OCI-LY1 (cell line): ENCODE results near the gene CREB5.

Experiments
- EZH2 ChIP-seq: fragments of 200-600 bp; sonication (generic), shearing (Covaris generic); IDR thresholded peaks from 2 replicates; pipeline ENCODE4 v1.8.0; 2017; ENCODE audit warnings: borderline replicate concordance, mixed run types, mild to moderate bottlenecking, antibody characterized with exemption, low read length, moderate library complexity, mixed read lengths
- TF ChIP-seq, protein P1 (sequence below): fragments of 200-600 bp; sonication (generic), shearing (Covaris generic); IDR thresholded peaks from 2 replicates; pipeline ENCODE4 v1.5.1; 2017; ENCODE audit warnings: mild to moderate bottlenecking, antibody characterized with exemption, low read length, moderate library complexity, mixed read lengths

DNA sequence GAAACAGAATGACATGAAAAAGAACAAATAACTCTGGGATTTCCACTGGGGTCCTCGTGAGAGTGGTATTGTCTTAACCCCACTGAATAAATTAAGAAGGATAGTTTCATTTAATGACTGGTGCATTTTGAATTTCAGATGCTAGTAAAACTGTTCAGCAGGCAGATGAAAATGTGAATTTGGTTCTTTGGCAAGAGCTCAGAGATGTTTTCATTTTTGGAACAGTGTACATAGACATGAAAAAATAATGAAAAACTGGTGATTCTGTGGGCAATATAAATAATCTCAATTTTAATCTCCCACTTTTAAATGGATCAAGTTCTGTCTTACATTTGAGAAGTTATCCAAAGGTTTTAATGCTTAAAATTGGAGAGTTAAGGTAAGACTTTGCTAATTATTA, 461.7 kb downstream of the CREB5 start:
- no peak for TF ChIP-seq EZH2
- TF ChIP-seq, protein P1, sequence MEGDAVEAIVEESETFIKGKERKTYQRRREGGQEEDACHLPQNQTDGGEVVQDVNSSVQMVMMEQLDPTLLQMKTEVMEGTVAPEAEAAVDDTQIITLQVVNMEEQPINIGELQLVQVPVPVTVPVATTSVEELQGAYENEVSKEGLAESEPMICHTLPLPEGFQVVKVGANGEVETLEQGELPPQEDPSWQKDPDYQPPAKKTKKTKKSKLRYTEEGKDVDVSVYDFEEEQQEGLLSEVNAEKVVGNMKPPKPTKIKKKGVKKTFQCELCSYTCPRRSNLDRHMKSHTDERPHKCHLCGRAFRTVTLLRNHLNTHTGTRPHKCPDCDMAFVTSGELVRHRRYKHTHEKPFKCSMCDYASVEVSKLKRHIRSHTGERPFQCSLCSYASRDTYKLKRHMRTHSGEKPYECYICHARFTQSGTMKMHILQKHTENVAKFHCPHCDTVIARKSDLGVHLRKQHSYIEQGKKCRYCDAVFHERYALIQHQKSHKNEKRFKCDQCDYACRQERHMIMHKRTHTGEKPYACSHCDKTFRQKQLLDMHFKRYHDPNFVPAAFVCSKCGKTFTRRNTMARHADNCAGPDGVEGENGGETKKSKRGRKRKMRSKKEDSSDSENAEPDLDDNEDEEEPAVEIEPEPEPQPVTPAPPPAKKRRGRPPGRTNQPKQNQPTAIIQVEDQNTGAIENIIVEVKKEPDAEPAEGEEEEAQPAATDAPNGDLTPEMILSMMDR = no peak
